ENCODE data around the gene TTLL11.
A peak's percentile ranks its signal among the peaks of the same experiment; 100 is the strongest.

TTLL11 gene

DNA sequence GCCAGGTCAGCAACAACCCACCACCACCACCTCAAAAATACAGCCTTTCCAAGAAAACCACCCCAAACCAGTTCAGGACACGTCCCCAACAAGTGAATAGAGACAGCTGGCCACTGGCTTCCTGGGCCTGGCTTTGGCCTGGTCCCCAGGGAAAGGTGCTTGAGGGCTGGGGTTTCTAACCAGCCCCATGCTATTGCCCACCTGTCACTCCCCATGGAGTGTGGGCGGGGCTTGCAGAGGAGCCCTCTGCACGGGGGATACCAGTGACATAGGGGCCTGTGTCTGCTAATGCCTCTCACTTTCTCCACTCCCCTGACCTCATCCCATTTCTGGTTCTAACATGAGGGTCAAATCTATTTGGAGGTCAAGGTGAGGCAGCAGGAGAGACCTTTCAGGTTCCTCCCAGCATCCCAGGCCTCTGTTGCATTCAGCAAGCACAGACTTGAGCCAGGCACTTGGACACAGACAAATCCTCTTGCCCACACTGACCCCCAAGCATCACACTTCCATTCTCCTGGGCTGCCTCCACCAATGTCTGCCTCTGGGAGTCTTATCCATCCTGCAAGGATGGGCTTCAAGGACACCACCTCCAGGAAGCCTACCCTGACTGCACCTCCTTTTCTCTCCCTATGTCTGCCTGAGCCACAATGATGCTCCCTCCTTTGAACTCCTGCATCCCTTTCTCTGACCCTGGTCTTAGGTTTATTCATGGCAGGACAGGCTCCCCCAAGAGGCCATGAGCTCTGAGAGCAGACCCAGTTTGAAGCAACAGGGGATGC is 16.1 kb upstream of the TTLL11 start:
- DNase-seq = no peak

DNA sequence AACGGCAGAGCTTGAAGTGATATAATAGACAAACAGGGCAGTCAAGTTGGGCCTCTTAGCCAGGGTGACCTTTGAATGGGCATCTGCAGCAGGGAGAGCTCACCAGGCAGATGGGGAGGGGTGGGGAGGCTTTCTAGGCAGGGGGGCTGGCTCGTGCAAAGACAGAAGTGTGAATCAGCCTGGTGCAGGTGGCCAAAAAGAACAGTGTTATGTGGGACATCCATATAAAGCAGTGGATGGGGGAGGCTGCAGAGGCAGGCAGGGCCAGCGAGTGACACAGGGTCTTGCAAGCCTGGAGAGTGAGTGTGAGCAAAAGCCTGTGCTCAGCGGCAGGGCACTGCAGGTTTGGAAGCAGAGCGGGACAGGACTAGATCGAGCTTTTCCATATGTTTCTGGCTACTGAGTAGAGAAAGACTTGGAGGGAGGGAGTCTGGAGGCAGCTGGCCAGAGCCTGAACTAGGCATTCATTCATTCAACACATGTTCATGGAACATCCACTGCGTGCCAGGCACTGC is 14.2 kb upstream of the TTLL11 start:
- DNase-seq = no peak

DNA sequence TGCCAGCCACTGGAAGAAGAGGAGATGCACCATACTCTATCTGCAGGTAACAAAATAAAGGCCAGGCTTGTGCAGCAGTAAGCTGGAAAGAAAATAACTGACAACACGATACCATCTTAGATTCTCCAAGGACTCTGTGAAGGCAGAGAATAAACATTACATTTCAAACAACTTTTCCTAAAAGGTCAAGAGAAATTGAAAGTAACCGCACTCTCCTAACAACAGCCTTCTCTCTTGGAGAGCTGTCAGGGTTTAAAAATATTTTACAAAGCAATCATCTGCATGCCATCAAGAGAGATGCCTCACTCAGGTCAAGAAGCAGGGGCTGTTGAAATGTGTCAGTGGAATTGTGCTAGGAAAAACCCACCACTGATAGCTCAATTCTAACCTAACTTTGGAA is 13.5 kb upstream of the TTLL11 start:
- DNase-seq = no peak

DNA sequence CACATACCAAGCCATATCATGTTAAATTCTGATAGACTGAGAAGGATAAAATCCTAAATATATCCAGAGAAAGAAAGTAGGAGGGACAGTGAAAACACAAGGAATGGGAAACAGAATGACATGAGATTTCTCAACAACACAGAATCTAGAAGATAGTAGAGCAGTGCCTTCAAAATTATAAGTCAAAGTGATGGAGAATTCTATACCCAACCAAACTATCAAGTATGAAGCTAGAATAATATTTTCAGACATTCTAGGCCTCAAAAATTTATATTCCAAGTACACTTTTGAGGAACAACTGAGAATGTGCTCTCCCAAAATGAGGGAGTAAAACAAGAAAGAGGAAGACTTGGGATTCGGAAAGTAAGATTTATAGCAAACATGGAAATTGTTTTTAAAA is 10.9 kb upstream of the TTLL11 start:
- no peak for DNase-seq

DNA sequence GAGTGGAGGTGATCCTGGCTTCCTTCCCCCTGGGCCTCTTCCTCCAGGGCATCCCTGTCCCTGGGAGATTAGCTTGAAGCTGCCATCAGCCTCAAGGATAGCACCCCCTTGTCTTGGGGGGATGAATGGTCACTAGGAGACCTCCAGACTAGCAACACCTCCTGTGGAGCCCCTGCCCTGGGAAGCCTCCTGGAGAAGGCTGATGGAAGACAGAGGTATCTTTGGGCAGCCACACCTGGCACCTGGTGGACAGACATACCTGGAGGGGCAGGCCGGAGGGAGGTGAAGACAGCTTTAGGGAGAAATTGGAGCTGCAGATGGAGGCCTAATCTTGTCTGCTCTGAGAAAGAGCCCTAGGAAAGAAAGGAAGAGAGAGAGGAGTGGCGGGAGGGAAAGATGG is 9.0 kb upstream of the TTLL11 start:
- no peak for DNase-seq

DNA sequence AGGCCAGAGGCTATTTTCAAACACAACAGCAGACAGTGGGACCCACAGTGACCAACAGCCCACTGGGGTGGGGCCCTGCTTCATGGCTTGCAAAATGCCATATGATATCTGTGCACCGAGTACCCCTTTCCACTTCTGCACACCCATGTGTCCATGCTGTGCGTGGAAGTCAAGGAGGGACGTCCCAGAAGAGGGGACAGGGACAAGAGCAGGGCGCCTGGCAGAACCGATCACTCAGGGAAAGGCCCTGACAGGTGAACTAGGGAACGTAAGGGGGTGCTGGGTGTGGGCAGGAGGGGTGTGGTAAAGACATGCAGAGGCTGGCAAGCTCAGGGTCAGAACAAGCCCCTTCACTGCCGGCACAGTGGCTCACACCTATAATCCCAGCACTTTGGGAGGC is 7.6 kb upstream of the TTLL11 start:
- DNase-seq = no peak

DNA sequence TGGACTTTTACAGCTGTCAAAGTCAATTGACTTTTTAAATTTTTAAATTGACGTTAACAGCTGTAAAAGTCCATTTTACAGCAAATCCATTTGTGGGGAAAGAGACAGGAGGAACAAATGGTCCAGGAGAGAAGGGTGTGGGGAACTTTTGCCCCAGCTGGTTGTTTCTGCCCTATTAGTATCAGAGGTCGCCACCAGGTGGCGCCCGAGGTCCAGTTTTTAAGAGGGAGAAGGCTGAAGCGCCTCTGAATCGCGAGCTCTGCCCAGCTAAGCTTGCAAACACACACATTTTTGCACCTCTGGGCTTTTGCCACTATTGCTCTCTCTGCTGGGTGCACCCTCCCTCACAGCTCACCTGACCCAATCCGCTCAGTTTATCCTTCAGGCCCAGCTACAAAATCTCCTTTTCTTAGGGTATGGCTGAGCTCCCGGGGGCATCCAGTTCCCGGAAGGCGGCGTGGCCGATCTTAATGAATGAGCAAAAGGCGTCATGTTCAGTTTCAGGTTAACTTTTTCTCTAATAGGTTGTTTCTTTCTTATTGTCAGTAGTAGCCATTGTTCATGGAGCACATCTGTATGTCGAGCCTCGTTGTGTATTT is 6.3 kb upstream of the TTLL11 start:
- peak; percentile 73 for DNase-seq

DNA sequence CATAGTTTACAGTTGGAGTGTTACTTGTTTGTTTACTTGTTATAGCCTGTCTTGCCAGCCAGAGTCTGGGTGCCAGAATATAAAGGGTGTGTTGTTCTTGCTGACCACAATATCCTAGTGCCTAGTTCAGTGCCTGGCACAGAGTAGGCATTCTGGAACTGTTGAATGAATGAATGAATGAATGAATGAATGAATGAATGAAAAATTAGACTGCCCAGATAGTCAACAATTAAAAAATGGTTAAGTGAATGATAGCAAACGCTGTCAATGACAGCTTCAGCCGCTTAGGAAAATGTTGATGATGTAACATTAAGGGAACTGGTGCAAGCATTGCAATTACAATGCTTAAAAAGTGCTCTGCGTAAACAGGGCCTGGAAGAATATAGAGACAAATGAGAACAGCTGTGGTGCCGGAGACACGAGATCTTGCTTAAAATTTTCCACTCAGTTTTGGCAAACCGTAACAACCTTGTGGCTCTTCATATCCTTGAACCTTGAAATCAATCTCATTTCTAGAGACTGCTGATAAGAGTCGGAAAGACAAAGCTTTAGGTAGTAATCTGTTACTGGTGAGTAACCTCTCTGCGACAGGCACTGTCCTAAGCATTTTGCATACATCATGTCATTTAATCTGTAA is 4.7 kb upstream of the TTLL11 start:
- DNase-seq = no peak

DNA sequence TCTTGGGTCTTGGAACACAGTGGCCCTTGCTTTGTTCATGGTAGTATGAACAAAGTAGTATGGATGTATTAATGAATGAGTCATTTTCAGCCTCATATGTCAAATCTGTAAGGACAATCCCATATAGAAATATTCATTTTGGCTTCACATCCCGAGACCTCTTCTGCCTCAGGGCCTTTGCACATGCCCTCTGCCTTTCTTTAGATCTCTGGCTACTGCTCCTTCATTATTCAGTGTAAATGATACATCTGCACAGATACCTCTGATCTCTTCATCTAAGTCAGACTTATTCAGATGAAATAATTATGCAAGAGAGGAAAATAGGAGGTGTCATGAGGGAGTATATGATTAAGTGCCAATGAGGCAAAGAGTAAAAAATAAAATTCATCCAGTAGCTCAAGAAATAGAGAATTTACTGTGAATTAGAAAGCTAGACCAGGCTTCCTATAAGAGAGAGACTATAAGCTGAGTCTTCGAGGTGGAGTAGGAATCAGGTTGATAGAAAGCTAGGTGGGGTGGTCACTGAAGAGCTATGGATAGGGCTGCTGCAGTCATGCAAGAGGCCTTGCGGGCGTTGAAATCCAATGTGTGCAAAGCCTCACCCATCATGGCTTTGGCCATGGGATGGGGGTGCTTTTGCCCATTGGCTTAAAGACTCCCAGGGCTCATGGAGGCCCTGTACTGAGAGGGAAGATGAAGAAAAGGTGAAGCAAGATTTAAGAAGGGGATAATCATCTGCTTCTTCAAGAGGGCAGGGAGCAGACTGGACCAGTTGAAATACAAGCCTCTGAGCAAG is 3.7 kb upstream of the TTLL11 start:
- DNase-seq = no peak

DNA sequence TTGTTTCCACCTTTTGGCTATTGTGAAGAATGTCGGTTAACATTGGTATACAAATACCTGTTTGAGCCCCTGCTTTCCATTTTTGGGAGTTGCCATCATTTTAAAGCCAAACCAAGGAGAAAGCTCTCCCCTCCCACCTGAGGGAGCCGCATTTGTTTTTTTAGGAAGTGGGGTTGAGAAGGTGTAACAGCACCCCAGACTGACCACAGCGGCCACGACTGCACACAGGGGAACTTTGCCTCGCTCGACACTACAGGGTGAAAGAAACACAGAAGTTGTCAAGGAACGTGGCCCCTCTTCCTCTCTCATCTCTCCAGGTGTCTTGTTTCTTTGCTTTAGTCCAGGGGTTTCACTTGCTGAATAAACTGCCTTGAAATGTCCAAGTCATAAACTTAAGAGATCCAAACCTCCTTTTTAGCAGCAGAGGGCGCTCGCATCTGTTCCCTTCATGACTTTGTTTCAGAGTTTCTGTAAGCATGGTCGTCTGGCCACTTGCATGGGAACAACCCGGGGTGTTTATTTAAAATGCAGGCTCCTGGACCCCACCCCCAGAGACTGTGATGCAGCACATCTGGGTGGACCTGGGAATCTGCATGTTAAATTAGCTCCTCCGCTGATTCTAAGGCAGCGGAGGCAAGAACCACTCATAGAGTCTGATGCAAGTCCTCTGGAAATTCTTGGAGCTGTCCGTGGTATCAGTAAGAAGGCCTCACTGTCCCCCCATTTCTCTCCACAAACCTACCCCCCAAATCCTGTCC is 2.1 kb upstream of the TTLL11 start:
- peak; percentile 45 for DNase-seq

DNA sequence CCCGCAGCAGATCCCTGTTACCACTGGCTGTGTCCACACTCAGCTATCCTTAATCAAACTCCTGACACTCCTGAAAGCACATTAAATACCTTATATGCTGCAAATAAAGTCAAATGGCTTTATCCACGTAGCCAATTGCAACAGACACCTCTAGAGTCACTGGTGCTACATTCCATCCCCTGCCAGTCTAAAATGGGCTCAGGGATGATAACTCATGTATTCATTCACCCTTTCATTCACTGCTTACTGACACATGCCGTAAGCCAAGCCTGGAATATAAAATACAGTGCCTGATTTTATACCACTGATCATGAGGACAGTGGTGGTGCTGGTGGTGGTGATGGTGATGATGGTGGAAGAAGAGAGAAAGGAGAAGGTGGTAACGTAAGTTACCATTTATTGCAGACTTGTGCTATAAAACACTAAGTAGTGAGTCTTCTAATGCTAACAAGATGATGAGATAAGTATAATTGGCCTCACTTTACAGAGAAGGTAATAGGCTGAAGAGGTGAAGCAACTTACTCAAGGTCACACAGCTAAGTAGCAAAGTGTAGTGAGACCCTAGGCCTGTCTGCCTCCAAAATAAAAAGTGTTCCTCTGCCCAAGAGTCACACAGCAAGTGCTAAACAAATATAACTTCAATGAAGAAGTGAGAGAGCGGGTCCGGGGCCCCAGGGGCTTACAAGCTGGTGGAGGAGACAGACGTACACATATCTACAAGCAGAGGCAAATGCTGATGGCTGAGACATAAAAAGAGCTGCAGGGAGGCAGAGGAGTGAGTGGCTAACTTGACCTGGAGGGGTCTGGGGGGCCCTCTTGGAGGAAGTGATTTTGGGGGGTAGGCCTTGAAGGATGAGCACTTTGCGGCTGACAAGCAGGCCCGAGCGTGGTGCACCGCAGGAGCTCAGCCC is 1.2 kb downstream of the TTLL11 start:
- DNase-seq = no peak

DNA sequence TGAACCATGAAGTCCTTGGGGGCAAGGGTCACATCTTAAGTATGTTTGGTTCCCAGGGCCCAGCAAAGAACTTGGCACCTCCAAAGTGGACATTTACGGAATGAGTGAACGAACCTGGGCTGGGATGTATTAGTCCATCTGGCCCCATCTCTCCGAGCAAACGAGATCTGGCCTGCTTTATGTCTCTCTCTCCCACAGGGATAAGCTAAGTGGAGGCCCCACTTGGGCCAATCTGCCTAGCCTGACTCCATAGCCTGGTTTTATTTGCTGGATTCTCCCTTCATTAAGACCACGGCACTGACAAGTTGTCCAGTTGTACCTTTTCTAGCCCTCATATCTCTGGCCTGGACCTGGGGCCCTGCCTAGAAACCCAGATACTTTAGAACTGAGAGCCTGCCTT is 2.1 kb downstream of the TTLL11 start:
- no peak for DNase-seq

DNA sequence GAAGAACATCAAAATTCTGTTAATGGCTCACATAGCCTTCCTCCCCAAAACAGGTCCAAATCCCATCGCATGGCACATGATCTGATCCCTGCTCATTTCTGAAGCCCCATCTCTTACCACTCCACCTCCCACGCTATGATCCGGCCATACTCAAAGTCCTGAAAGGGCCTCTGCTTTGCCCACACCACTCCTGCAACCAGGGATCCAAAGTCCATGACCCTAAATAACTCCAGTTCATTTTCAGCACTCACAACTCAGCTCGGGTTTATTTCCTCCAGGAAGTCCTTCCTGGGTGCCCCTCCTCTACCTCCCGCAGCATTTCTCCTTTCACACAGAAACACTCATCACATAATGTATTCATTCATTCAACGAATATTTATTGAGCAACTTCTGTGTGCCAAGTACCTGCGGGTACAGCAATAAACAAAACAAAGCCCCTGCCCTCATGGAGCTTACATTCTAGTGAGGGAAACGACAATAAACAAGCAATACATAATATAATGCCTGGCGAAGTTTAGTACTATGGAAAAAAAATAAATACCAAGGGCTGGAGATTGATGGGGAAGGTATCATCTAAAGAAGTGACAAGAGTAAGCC is 2.7 kb downstream of the TTLL11 start:
- no peak for DNase-seq

DNA sequence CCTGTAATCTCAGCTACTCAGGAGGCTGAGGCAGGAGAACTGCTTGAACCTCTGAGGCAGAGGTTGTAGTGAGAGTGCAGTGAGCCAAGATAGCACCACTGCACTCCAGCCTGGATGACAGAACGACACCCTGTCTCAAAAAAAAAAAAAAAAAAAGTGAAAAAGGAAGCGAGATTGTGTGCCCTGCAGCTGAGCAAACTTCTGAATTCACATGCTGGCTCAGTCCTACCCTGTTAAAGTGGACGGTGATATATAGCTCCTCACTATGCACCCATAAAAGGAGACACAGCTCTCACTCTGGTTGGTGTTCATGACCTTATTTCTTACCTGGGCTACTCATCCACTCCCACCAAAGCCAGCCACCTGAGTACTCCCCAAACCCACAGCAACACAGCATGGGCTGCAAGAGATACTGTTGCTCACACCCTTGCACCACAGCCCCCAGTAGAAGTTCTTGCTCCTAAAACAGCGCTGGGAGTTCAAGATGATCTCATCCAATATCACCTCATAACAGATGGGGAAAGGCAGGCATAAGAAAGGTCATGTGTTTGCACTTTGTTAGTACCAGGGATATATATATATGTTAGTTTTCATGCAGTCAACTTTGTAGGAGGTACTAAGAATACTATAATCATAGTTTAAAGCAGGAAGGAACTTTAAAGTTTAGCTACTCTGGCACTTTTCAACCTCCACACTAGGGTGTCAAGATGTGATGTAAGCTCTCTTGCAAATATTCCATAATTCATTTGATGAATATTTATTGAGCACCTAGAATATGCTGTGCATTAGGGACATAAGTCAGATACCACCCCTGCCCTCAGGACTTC is 4.0 kb downstream of the TTLL11 start:
- no peak for DNase-seq

DNA sequence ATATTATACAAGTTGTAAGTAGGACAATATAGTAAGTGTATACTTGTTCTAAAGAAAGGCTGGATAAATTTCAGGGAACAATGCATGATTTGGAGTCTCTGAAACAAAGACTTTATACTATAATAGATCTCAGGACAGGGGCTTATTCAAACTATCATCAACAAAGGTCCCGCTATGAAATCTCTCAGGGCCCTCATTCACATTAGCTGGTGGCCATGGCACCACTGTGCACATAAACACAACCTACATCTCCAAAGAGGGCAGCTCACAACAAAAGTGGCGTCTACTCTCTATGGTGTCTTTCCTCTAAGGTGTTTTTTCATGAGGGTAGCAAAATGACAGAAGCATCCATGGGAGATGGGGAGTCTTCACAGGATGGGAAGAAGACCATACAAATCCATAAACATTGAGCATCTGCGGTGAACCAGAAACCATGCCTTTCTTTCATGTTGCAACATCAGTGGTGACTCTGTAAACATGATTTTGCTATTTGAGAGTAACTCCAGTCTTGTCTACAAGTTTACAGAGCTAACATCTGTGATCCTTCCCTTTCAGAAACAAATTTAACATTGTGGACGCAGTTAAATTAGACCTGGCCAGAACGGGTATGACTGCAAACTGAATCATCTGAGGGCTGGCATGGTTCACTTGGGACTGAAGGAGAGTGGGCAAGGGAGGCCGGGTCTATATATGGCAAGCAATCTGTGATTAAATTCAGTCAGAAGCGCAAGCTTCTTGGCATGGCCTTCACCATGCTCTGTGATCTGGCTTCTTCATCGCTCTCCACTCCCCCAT is 5.5 kb downstream of the TTLL11 start:
- DNase-seq = no peak

DNA sequence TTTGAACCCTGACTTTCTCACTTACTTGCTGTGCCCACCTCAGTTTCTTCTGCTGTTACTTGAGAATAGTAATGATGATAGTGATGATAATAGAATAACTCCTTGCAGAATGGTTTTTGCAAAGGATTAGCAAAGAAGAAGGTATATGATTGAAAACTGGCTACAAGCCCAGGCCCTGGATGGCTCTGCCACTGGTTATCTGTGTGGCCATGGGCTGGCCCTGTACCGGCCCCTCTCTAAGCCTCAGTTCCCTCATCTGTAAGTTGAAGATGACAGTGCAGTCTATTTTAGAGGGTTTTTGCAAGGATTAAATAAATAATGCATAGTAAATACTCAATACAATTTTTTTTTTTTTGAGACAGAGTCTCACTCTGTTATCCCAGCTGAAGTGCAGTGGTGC is 6.2 kb downstream of the TTLL11 start:
- DNase-seq = no peak

DNA sequence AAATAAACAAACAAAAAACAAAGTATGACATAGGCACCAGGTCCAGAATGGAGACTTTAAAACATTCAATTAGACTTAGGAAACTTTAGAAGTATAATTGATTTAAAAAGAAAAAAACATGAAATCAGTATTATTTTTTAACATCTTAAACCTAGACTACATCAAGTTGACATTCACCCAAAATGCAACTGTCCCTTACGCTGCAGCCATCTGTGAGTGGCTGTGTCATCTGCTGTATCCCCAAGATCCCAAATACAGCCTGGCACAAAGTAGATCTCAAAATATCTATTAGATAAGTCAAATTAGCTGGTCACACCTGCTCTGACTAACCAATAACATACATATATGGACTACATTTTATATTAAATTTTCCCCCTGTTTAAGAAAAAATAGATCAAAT is 7.8 kb downstream of the TTLL11 start:
- DNase-seq = no peak

DNA sequence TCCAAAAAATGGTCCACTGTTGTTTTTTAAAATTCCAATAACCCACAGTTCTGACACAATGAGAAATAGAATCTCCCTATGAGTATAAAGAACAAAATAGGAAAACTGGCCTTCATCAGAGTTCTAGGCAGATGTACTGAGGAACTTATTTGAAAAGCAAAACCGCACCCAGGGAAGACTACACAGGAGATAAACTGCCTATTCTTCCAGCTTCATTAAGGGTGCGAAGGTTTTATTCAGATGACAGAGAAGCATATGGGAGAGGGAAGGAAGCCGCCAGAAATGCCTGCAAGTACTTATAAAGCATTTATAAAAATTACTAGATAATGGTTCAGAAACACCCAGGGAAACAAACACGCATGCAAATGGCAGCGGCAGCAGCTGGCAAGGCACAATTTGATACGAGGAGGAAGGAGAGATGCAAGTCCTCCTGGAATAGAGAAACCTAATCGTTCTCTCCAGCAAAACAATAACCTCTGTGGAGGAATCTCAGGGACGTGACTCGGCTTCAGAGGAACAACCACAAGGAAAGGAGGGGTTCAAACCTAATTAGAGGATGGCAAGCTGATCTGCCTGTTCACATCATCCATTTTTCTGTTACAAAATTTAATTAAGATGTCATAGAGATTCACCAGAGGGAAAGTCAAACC is 9.0 kb downstream of the TTLL11 start:
- DNase-seq = no peak

DNA sequence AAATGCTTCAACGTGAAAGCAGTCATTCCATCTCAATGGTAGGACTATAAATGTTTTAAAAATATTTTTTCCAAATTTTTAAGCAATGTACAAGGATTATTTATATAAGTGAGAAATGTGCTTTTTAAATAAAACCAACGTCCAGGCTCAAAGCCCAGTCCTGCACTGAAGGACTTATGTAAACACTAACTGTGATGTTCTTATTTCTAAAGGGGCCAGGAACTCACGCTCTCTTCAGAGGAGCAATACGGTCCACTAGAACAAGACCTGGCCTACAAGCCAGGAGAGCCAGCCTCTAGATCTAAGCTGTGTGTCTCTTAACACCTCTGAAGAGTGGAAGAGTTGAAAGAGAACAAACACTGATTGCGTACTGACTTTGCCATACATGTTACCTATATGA is 12.1 kb downstream of the TTLL11 start:
- DNase-seq = no peak
